CD4-positive, alpha-beta T cell treated with Interleukin-17A for 1 hour (primary cell): Measurements from ENCODE around the gene TSPAN15.

Experiments
- DNase-seq: peaks from one replicate; pipeline ENCODE4 v3.0.0-alpha.2; 2020

TSPAN15 gene

GRCh38 chr10:69489506-69490090 is 38.3 kb downstream of the TSPAN15 start:
- no peak for DNase-seq

- no peak for DNase-seq
Observed at GRCh38 chr10:69490876-69491275, 39.6 kb downstream of the TSPAN15 start.

- DNase-seq = no peak
Observed at GRCh38 chr10:69491611-69492010, 40.3 kb downstream of the TSPAN15 start.

- DNase-seq = no peak
Observed at GRCh38 chr10:69492091-69492745, 41.0 kb downstream of the TSPAN15 start.

GRCh38 chr10:69492746-69493462 is 41.6 kb downstream of the TSPAN15 start:
- no peak for DNase-seq

- DNase-seq = no peak
Observed at GRCh38 chr10:69494626-69495558, 43.6 kb downstream of the TSPAN15 start.

- DNase-seq = no peak
Observed at GRCh38 chr10:69495666-69496065, 44.4 kb downstream of the TSPAN15 start.

GRCh38 chr10:69496352-69497230 is 45.3 kb downstream of the TSPAN15 start:
- no peak for DNase-seq

- DNase-seq = no peak
Observed at GRCh38 chr10:69497231-69497561, 45.9 kb downstream of the TSPAN15 start.

GRCh38 chr10:69497611-69498390 is 46.5 kb downstream of the TSPAN15 start:
- peak; percentile 5 for DNase-seq

GRCh38 chr10:69498711-69499471 is 47.6 kb downstream of the TSPAN15 start:
- DNase-seq = no peak

GRCh38 chr10:69499726-69500689 is 48.7 kb downstream of the TSPAN15 start:
- no peak for DNase-seq

- DNase-seq = no peak
Observed at GRCh38 chr10:69500864-69501468, 49.7 kb downstream of the TSPAN15 start.

GRCh38 chr10:69501657-69502056 is 50.4 kb downstream of the TSPAN15 start:
- DNase-seq = no peak

- no peak for DNase-seq
Observed at GRCh38 chr10:69502589-69502988, 51.3 kb downstream of the TSPAN15 start.

- DNase-seq = no peak
Observed at GRCh38 chr10:69503001-69503895, 52.0 kb downstream of the TSPAN15 start.

GRCh38 chr10:69503896-69504265 is 52.6 kb downstream of the TSPAN15 start:
- DNase-seq = no peak
